Stimulated activated CD4-positive, alpha-beta T cell treated with anti-CD3 and anti-CD28 coated beads, TNF-alpha, amount 100 ng/mL, for 24 hours (primary cell): ENCODE data around the gene NRDE2.
"Not testable (repeated sequence)": the region's sequence is repeated elsewhere in the genome, so short reads cannot be mapped to it uniquely, and the experiment has no call there.

ENCODE experiments used
- DNase-seq, 3 experiments: peaks; one replicate each; pipeline ENCODE4 v3.0.0-alpha.2; 2020; ENCODE audit warnings: low read depth in 3 of 3

The NRDE2 gene

GRCh38 chr14:90344331-90345238, 12.8 kb upstream of the NRDE2 start:
- no peak for DNase-seq

DNA sequence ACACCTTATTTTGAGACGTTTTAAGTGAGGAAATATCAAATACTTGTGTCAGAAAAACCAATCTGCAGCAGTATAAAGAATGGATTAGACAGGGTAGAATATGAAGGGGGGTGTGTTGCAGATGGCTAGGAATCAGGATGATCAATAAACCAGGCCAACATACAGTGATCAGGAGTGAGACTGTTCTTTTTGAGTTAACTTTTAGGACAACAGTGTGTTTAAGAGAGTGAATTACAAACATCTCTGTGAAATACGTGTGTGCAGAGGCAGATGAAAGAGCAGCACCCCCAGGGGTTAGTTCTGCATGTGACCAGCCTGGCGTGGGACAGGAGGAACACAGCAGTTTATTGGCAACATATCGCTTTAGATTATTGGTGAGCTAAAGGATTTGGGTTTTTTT, 10.6 kb upstream of the NRDE2 start:
- DNase-seq: no peak

DNA sequence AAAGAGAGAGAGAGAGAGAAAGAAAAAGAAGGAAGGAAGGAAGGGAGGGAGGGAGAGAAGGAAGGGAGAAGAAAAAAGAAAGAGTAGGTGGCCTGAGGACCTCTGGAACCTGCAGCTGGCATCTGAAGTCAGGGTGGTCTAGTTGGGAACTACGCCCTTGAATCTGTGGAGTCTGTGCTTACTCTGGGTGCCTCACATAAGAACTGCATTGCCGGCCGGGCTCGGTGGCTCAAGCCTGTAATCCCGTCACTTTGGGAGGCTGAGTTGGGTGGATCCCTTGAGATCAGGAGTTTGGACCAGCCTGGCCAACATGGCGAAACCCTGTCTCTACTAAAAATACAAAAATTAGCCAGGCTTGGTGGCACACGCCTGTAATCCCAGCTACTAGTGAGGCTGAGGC, 10.0 kb upstream of the NRDE2 start:
- DNase-seq: no peak

DNA sequence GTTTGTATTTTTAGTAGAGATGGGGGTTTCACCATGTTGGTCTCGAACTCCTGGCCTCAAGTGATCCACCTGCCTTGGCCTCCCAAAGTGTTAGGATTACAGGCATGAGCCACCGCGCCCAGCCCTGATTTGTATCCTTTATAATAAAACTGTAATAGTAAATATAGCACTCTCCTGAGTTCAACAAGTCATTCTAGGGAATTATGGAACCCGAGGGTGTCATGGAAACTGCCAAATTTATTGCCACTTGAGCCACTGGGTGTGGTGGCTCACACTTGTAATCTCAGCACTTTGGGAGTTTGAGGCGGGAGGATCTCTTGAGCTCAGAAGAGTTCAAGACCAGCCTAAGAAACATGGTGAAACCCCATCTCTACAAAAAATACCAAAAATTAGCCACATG, 9.5 kb upstream of the NRDE2 start:
- not testable (repeated sequence) for DNase-seq

DNA sequence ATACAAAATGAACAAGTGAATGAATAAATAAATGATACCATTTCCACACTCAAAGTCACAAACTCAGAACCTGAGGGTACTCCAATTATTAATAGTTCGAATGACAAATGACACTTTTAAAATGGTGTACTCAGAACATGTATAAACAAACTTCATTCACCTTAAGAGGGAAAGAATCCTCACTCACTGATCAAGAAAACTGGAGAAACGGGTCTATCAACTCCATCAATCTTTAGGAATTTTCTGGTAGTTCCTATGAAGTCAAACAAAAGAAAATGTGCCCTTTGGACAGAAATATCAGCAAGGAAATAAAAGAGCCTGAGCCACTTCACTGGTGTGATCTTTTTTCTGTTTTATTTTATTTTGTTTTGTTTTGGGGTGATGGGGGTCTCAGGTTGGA, 5.2 kb upstream of the NRDE2 start:
- no peak for DNase-seq

- no peak for DNase-seq
Measured at GRCh38 chr14:90336401-90336800, 4.7 kb upstream of the NRDE2 start.

DNA sequence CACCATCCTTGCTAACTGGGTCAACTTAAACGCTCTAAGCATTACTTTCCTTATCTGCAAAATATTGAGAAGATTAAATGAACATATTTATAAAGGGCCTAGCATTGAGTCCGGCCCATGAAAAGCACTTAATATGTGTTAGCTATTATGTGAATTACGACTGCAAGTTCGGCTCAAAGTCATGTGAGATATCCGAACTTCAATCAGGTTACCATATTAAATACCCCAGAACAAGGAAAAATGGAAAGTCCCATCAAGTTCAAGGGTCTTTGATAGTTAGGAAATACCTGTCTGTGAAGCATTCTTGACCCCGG, 487 bp upstream of the NRDE2 start:
- no peak for DNase-seq

- no peak for DNase-seq
Measured at GRCh38 chr14:90330203-90331196, 1.2 kb downstream of the NRDE2 start.

GRCh38 chr14:90321891-90322290, 9.8 kb downstream of the NRDE2 start:
- no peak for DNase-seq

GRCh38 chr14:90319634-90320541, 11.9 kb downstream of the NRDE2 start:
- DNase-seq: no peak

GRCh38 chr14:90319173-90319572, 12.6 kb downstream of the NRDE2 start:
- no peak for DNase-seq

DNA sequence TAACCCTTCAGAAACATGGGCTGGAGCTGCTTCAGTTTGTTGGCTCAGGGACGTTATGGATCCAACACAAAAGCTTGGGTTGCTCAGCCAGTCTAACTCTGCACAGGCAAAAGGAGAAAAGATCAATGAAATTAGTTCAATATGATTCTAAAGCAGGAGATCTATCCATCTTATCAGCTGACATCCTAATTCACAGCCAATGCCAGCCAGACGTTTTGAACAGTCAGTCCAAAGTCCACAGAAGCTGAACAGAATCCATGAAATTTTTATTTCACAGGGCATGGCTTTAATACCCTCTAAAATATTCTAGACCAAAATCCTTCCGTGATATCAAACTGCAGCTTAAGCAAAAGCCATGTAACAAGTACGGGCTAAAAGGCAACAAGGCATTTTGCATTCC, 13.7 kb downstream of the NRDE2 start:
- DNase-seq: no peak

DNA sequence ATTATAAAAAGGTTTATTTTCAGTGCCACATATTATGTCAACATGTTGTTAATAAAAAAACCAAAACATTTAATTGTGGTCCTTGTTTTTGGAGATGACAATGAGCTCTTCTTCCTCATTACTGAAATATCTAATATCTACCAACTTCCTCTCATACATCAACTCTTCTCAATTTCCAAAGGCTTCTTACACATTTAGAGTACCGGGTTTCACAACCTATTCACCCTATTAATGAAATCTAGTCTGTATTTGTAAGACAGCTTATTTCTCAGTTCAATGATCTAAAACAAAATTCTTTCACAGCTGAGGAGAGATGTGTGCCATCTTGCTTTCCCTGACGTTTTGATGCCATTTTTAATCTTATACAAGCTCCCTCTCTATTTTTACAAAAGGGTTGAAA, 14.5 kb downstream of the NRDE2 start:
- DNase-seq: no peak

DNA sequence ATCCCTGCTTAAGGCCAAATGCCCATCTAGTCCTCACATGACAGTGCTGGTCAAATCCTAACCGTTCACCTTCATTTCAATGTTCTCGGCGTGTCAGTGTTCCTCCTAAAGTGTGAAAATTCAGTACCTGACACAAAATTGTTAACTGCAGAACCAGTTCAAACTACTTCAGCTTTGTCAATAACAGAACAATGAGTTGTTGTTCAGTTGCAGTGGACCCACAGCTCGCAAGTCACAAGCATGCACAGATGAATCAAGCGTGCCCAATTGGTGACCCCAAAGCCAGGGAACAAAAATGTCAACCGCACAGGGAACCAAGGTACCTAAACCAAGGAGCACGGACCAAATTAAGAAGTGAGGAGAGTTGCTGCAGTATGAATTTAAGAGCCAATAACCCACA, 23.2 kb downstream of the NRDE2 start:
- DNase-seq: no peak

DNA sequence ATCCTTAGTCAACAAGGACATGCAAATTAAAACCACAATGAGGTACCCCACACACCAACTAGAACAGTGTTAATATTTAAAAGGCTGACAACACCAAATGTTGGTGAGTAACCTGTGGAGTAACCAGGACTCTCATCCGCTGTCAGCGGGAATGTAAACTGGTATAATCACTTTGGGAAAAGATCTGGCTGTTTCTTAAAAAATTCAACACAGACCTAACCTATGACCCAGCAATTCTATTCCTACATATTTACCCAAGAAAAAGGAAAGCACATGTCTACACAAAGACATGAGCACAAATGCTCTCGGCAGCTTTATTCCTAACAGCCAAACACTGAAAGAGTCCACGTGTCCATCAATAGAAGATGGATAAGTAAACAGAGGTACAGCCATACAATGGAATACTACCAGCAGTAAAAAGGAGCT, 26.6 kb downstream of the NRDE2 start:
- DNase-seq: no peak

GRCh38 chr14:90304502-90304901, 27.2 kb downstream of the NRDE2 start:
- no peak for DNase-seq

- DNase-seq: no peak
Measured at GRCh38 chr14:90303473-90303872, 28.3 kb downstream of the NRDE2 start.

- DNase-seq: no peak
Measured at GRCh38 chr14:90302529-90303303, 29.0 kb downstream of the NRDE2 start.

GRCh38 chr14:90301668-90302090, 30.1 kb downstream of the NRDE2 start:
- no peak for DNase-seq

GRCh38 chr14:90301122-90301521, 30.6 kb downstream of the NRDE2 start:
- no peak for DNase-seq

DNA sequence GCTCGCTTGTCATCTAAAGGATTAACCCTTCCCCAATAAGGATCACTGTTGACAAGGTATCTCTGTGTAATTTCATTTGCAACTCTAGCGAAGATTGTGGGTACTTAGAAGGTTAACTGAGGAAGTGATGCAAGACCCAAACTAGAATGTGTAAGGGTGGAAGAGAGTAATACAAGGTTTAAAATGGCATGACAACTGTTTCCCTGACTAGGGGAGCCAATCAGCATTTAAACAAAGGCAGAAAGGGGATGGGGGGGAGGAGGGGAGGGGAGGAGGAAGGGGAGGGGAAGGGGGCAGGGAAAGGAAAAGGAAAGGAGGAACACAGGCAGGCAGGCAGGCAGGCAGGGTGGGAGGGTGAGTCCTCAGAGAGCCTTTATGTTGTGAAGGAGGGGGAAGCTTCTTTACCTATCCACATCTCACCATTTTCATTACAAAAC, 31.1 kb downstream of the NRDE2 start:
- no peak for DNase-seq
